CD8-positive, alpha-beta memory T cell (primary cell): ENCODE measurements around the gene PEX7. TPM values are rescaled to one million over a fixed set of nuclear protein-coding genes. Genes with fewer than 3 reads are reported as not detected.

Experiments used
- CTCF ChIA-PET: fragments of 350-600 bp; sonication (Branson Sonifier 250); formaldehyde crosslinking; loops from one replicate; lab custom pipeline; 2021; ENCODE audit warnings: antibody characterized with exemption; lab: Charles Lee
- POLR2A ChIA-PET: fragments of 350-600 bp; sonication (Branson Sonifier 250); formaldehyde crosslinking; loops from one replicate; lab custom pipeline; 2021; ENCODE audit warnings: antibody characterized with exemption; lab: Charles Lee
- DNase-seq, 5 donors: peaks; one replicate each; pipeline versions ENCODE4 v3.0.0 to v3.0.0-alpha.2; 2020 to 2022; ENCODE audit warnings: mixed read lengths in 1 of 5
- H3K27ac ChIP-seq: one replicate; pipeline ENCODE4 v1.7.0; 2013; ENCODE audit warnings: low read depth, mild to moderate bottlenecking, low read length, moderate library complexity
- H3K27me3 ChIP-seq: 2 replicates; pipeline ENCODE4 v1.7.0; 2013; ENCODE audit warnings: low read length, mild to moderate bottlenecking; ENCODE audit not compliant: insufficient read depth, poor library complexity, severe bottlenecking
- H3K36me3 ChIP-seq: 2 replicates; pipeline ENCODE4 v1.7.0; 2013; ENCODE audit warnings: mild to moderate bottlenecking, low read length, moderate library complexity; ENCODE audit not compliant: insufficient read depth
- H3K4me1 ChIP-seq: 2 replicates; pipeline ENCODE4 v1.7.0; 2013; ENCODE audit warnings: mild to moderate bottlenecking, low read length, moderate library complexity; ENCODE audit not compliant: insufficient read depth
- H3K4me3 ChIP-seq: 2 replicates; pipeline ENCODE4 v1.7.0; 2013; ENCODE audit warnings: mild to moderate bottlenecking, low read length
- H3K9me3 ChIP-seq: 2 replicates; pipeline ENCODE4 v1.7.0; 2013; ENCODE audit warnings: mild to moderate bottlenecking, low read length
- H3K27ac Mint-ChIP-seq, 8 donors: one replicate each; pipeline ENCODE4 v1.8.0; 2020 to 2021; ENCODE audit warnings: mixed read lengths in 8 of 8, mild to moderate bottlenecking in 6 of 8, inconsistent platforms in 3 of 8, moderate library complexity in 3 of 8
- H3K27me3 Mint-ChIP-seq, 2 donors: one replicate each; pipeline ENCODE4 v1.8.0; 2020 to 2021; ENCODE audit warnings: mixed read lengths in 2 of 2, mild to moderate bottlenecking in 1 of 2, moderate library complexity in 1 of 2
- H3K36me3 Mint-ChIP-seq, 3 donors: one replicate each; pipeline ENCODE4 v1.8.0; 2020 to 2021; ENCODE audit warnings: mixed read lengths in 3 of 3, inconsistent platforms in 1 of 3, mild to moderate bottlenecking in 1 of 3
- H3K4me1 Mint-ChIP-seq, 3 donors: one replicate each; pipeline ENCODE4 v1.8.0; 2020 to 2021; ENCODE audit warnings: mixed read lengths in 3 of 3, inconsistent platforms in 1 of 3, mild to moderate bottlenecking in 1 of 3
- H3K4me3 Mint-ChIP-seq, 7 donors: one replicate each; pipeline ENCODE4 v1.8.0; 2020 to 2021; ENCODE audit warnings: mixed read lengths in 7 of 7, mild to moderate bottlenecking in 6 of 7, moderate library complexity in 4 of 7, inconsistent platforms in 2 of 7
- H3K9me3 Mint-ChIP-seq, 5 donors: one replicate each; pipeline ENCODE4 v1.8.0; 2020 to 2022; ENCODE audit warnings: mixed read lengths in 5 of 5, mild to moderate bottlenecking in 3 of 5, moderate library complexity in 2 of 5, inconsistent platforms in 1 of 5
- polyA plus RNA-seq: library from polyadenylated mRNA; unstranded; fragments of 300-500 nt; fragmentation: Illumina TruSeq; gene quantifications from one replicate; pipeline ENCODE4 v1.2.3, GENCODE V29; 2021
- total RNA-seq, 2 experiments: library from RNA; stranded (reverse); gene quantifications; one replicate each; pipeline ENCODE4 v1.2.3, GENCODE V29; 2021

Gene PEX7
- total and polyA plus RNA-seq, 3 experiments from 2014 or later, result 4.8 to 5.5 (median 4.9) TPM

DNA sequence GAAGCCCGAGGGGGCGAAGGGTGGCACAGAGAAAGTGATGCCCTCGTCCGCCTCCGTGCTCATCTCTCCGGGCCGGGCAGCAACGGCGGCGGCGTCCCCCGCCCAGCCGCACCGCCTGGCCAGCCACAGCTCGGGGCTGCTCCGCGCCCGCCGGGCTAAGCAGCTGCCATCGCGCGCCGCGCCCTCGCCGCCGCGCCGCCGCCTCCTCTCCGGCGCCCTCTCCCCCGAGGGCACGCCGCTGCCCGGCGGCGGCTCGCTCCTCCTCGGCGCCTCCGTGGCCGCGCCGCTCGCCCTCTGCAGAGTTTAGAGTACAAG, 30.3 kb upstream of the PEX7 start:
- Mint-ChIP-seq H3K9me3 (no peaks in the 10 kb centered on the region), H3K36me3 (peaks cover 0 to 16% (median 3%) of the 10 kb centered on the region in 3 donors), H3K27me3 (no peaks in the 10 kb centered on the region), H3K27ac (peak overlapping the region in 4 of 8 donors; percentile 63 to 99 (median 90)), H3K4me3 (peak overlapping the region; percentile 91 to 99 (median 98)), H3K4me1 (peaks cover 40 to 49% (median 47%) of the 10 kb centered on the region in 3 donors)
- peak in 1 of 5 donors; percentile 67 for DNase-seq
- H3K36me3 ChIP-seq, result no peaks in the 10 kb centered on the region
- H3K27me3 ChIP-seq, result no peaks in the 10 kb centered on the region
- peak overlapping the region; percentile 94 for H3K27ac ChIP-seq
- H3K4me1 ChIP-seq, result peaks cover 44% of the 10 kb centered on the region
- ChIA-PET POLR2A (interaction anchor here (0.6 to 3.1 kb wide), 26 partner anchors 18 to 502 kb away, joined by 3 to 47 read pairs (median 4); partner anchors contain the start of genes BCLAF1, PEX7 and SLC35D3), CTCF (interaction anchor here (0.6 to 9.8 kb wide), 68 partner anchors 8 to 502 kb away, joined by 3 to 362 read pairs (median 7); partner anchors contain the start of genes BCLAF1 and PEX7)
- peak overlapping the region; percentile 99 for H3K4me3 ChIP-seq
- no peaks in the 10 kb centered on the region for H3K9me3 ChIP-seq

DNA sequence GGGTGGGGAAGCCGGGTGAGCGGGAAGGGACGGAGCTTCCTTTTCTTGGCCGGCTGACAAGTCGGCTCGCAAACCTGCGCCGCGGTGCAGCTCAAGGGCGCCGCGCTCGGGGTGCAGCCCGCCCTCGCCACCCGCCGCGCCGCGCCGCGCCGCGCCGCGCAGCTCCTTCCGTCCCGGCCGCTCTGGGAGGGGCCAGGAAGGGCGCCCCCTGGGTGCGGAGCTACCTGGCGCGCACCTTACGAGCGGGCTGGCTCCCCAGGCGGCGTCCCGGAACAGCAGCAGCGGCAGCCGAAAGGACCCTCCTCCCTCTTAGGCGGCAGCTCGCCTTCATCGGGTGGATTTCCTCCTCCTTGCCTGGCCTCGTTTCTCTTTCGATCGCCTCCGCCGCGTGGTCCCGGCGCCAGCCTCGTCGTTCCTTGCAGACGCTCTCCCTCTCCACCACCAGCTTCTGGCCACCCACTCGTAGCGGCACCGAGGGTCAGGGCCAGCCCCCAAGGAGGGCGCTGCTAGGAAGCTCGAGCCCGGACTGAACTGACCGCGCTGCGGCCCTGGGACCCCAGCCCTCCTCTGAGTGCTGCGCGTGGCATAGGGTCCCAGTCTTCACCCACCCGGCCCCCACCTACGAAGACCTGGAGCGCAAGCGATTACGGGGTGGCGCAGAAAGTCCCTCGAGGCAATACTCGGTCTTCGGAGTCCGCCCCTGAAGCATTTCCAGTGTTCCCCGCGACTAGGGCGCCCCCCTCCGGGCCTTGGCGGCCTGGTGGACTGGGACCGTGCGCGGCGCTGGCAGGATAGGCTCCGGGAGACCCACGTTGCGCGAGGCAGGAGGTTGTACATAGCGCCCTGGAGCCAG, 29.8 kb upstream of the PEX7 start, which contains the start of gene MAP3K5:
TSS of gene MAP3K5 (minus strand) at position 68 of the 853 bp plus-strand sequence. CDS start 320 bp downstream, outside the sequence.
- CTCF ChIA-PET, result interaction anchor here (0.6 to 9.8 kb wide), 70 partner anchors 9 to 502 kb away, joined by 3 to 362 read pairs (median 7); partner anchors contain the start of genes BCLAF1 and PEX7

DNA sequence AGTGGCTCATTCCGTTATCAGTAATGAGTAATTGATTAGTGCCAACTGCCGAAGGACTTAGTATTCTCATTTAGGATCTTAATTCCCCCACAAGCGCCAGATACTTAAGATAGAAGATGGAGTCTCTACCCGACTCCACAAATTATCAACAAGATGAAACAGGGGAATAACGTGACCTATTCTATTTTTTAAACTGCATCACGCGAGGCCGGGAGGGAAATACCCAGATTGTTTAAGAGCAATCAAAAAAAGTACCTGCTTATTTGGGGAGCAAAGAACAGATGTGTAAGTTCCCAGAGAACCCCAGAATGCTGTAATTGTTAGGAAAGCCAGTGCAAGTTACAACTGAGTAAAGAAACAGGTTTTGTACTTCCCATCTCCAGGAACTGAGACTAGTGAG, 29.0 kb upstream of the PEX7 start:
- Histone ChIP-seq H3K9me3 (no peaks in the 10 kb centered on the region), H3K27ac (peak overlapping the region; percentile 94), H3K4me3 (peak overlapping the region; percentile 99), H3K36me3 (no peaks in the 10 kb centered on the region), H3K4me1 (peaks cover 31% of the 10 kb centered on the region), H3K27me3 (no peaks in the 10 kb centered on the region)
- H3K36me3 Mint-ChIP-seq, result peaks cover 3 to 15% (median 9%) of the 10 kb centered on the region in 3 donors
- DNase-seq, result peak in 1 of 5 donors; percentile 25
- POLR2A ChIA-PET, result interaction anchor here (1.1 to 3.1 kb wide), 6 partner anchors 29 to 503 kb away, joined by 3 to 47 read pairs (median 12); partner anchors contain the start of gene BCLAF1
- H3K9me3 Mint-ChIP-seq, result peaks cover 0 to 7% (median 0%) of the 10 kb centered on the region in 5 donors
- peak overlapping the region; percentile 91 to 99 (median 97) for H3K4me3 Mint-ChIP-seq
- CTCF ChIA-PET, result interaction anchor here (0.7 to 9.8 kb wide), 17 partner anchors 12 to 189 kb away, joined by 3 to 362 read pairs (median 18); no protein-coding TSS in a partner anchor
- H3K27me3 Mint-ChIP-seq, result no peaks in the 10 kb centered on the region
- peak overlapping the region; percentile 94 to 99 (median 96) for H3K27ac Mint-ChIP-seq
- H3K4me1 Mint-ChIP-seq, result peaks cover 27 to 36% (median 34%) of the 10 kb centered on the region in 3 donors

More for the DNA sequence above, 29.8 kb upstream of the PEX7 start, which contains the start of gene MAP3K5:
- DNase-seq, result peak; percentile 88 to 96 (median 92)
- Mint-ChIP-seq H3K9me3 (peaks cover 0 to 2% (median 0%) of the 10 kb centered on the region in 5 donors), H3K27ac (peak within 1 kb of the TSS; percentile 94 to 99 (median 96)), H3K4me1 (peaks cover 34 to 43% (median 41%) of the 10 kb centered on the region in 3 donors), H3K27me3 (no peaks in the 10 kb centered on the region), H3K36me3 (peaks cover 2 to 16% (median 3%) of the 10 kb centered on the region in 3 donors), H3K4me3 (peak within 1 kb of the TSS; percentile 94 to 99 (median 98))
- POLR2A ChIA-PET, result interaction anchor here (0.6 to 3.1 kb wide), 26 partner anchors 19 to 503 kb away, joined by 3 to 47 read pairs (median 4); partner anchors contain the start of genes BCLAF1, PEX7 and SLC35D3
- no peaks in the 10 kb centered on the region for H3K9me3 ChIP-seq
- H3K27me3 ChIP-seq, result no peaks in the 10 kb centered on the region
- peaks cover 39% of the 10 kb centered on the region for H3K4me1 ChIP-seq
- no peaks in the 10 kb centered on the region for H3K36me3 ChIP-seq
- H3K4me3 ChIP-seq, result peak within 1 kb of the TSS; percentile 99
- peak within 1 kb of the TSS; percentile 94 for H3K27ac ChIP-seq

DNA sequence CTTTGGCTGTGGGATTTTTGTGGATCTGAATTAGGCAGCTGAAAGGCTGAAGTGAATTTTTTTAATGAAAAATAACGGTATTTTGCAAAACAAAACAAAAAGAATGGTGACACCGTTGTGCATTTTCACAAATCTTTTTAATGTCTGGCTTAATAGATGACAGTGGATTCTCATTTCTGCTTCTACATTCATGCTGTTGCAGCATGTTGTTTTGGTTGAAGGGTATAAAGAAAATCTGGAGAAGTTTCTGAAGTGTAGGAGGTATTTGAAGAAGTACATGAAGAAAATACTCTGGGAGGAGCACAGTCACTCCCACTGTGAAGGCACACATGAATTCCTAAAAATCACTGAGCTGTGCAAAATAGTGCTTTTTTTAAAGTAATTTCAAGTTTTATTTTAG, 27.0 kb upstream of the PEX7 start:
- Histone ChIP-seq H3K27me3 (no peaks in the 10 kb centered on the region), H3K9me3 (no peaks in the 10 kb centered on the region), H3K27ac (no peak overlapping the region), H3K4me3 (no peak overlapping the region), H3K36me3 (no peaks in the 10 kb centered on the region), H3K4me1 (peaks cover 13% of the 10 kb centered on the region)
- Mint-ChIP-seq H3K27me3 (peaks cover 0 to 2% of the 10 kb centered on the region in 2 donors), H3K4me1 (peaks cover 13 to 18% (median 16%) of the 10 kb centered on the region in 3 donors), H3K4me3 (no peak overlapping the region), H3K27ac (peak overlapping the region in 1 of 8 donors; percentile 26), H3K36me3 (peaks cover 0 to 12% (median 11%) of the 10 kb centered on the region in 3 donors), H3K9me3 (peaks cover 0 to 7% (median 0%) of the 10 kb centered on the region in 5 donors)
- CTCF ChIA-PET, result interaction anchor here (0.6 to 6.2 kb wide), 3 partner anchors 28 to 150 kb away, joined by 3 to 52 read pairs (median 3); no protein-coding TSS in a partner anchor
- POLR2A ChIA-PET, result no interaction called here
- no peak for DNase-seq

DNA sequence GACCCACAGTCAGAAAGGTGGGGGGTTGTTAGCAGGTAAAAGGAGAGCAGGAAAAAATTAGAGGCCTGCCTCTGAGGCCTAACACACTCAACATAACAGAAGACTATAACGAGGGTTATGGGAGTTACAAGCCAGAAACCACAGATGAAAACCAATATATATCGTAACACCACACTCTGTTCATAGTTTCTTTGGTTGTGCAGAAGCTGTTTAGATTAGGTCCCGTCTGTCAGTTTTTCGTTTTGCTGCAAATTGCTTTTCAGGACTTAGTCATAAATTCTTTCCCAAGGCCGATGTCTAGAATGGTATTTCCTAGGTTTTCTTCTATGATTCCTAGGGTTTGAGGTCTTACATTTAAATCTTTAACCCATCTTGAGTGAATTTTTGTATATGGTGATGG, 26.4 kb upstream of the PEX7 start:
- peaks cover 0 to 3% of the 10 kb centered on the region in 2 donors for H3K27me3 Mint-ChIP-seq
- peaks cover 0 to 12% (median 10%) of the 10 kb centered on the region in 3 donors for H3K36me3 Mint-ChIP-seq
- Histone ChIP-seq H3K36me3 (no peaks in the 10 kb centered on the region), H3K27ac (no peak overlapping the region), H3K27me3 (no peaks in the 10 kb centered on the region), H3K4me3 (no peak overlapping the region), H3K4me1 (peaks cover 8% of the 10 kb centered on the region), H3K9me3 (no peaks in the 10 kb centered on the region)
- H3K4me1 Mint-ChIP-seq, result peaks cover 9 to 11% (median 10%) of the 10 kb centered on the region in 3 donors
- H3K4me3 Mint-ChIP-seq, result peak overlapping the region in 1 of 7 donors; percentile 20
- H3K27ac Mint-ChIP-seq, result peak overlapping the region in 1 of 8 donors; percentile 63
- no peak for DNase-seq
- ChIA-PET CTCF (interaction anchor here (6.2 kb wide), 1 partner anchor 151 kb away, joined by 52 read pairs; no protein-coding TSS in a partner anchor), POLR2A (no interaction called here)
- peaks cover 0 to 7% (median 0%) of the 10 kb centered on the region in 5 donors for H3K9me3 Mint-ChIP-seq

DNA sequence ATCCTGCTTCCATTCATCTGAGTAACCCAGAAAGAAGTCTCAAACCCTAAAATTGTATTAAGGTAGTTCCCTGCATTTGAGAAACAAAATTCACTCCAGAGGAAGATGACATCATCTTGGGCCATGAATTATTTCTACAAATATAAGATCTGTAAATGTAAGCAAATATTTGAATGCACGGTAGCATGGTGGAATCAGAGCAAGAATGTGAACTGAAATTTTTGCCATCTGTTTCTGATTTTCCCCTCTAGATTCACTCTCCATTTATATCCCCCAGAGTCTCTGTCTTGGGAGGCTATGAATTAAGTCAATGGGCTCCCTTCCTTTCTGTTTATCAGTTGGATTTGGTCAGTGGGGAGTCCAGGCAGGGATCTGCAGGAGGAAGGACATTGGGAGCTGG, 24.3 kb upstream of the PEX7 start:
- ChIA-PET CTCF (interaction anchor here (6.2 kb wide), 1 partner anchor 153 kb away, joined by 52 read pairs; no protein-coding TSS in a partner anchor), POLR2A (no interaction called here)
- Histone ChIP-seq H3K27ac (no peak overlapping the region), H3K27me3 (no peaks in the 10 kb centered on the region), H3K36me3 (no peaks in the 10 kb centered on the region), H3K9me3 (no peaks in the 10 kb centered on the region), H3K4me3 (no peak overlapping the region), H3K4me1 (peaks cover 7% of the 10 kb centered on the region)
- H3K27ac Mint-ChIP-seq, result no peak overlapping the region
- no peak overlapping the region for H3K4me3 Mint-ChIP-seq
- peaks cover 0 to 12% (median 0%) of the 10 kb centered on the region in 3 donors for H3K36me3 Mint-ChIP-seq
- peaks cover 5 to 6% (median 6%) of the 10 kb centered on the region in 3 donors for H3K4me1 Mint-ChIP-seq
- H3K27me3 Mint-ChIP-seq, result peaks cover 3 to 6% of the 10 kb centered on the region in 2 donors
- DNase-seq, result no peak
- H3K9me3 Mint-ChIP-seq, result peaks cover 0 to 7% (median 0%) of the 10 kb centered on the region in 5 donors

DNA sequence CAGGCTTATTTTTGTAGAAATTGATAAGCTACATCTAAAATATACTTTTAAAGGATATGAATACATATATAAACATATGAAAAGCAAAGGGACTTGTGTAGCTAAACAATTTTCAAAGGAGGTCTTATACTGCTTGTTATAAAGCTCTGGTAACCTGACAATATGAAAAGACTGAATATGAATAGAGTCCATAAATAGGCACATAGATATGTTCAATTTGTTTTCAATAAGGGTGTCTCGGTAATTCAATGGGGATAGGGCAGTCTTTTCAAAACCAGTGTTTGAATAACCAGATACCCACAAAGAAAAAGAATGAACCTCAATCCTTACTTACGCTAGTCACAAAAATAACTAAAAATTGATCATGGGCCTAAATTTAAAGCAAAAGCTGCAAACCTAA, 20.8 kb upstream of the PEX7 start:
- Mint-ChIP-seq H3K27me3 (peaks cover 3 to 6% of the 10 kb centered on the region in 2 donors), H3K4me1 (no peaks in the 10 kb centered on the region), H3K4me3 (no peak overlapping the region), H3K9me3 (peaks cover 0 to 7% (median 0%) of the 10 kb centered on the region in 5 donors), H3K27ac (no peak overlapping the region), H3K36me3 (peaks cover 0 to 12% (median 0%) of the 10 kb centered on the region in 3 donors)
- no peaks in the 10 kb centered on the region for H3K27me3 ChIP-seq
- CTCF ChIA-PET, result interaction anchor here (1.9 to 2.9 kb wide), 2 partner anchors 9 to 158 kb away, joined by 9 to 11 read pairs; partner anchors contain the start of gene MAP3K5
- no peaks in the 10 kb centered on the region for H3K4me1 ChIP-seq
- POLR2A ChIA-PET, result no interaction called here
- H3K9me3 ChIP-seq, result no peaks in the 10 kb centered on the region
- no peak for DNase-seq
- H3K4me3 ChIP-seq, result no peak overlapping the region
- no peak overlapping the region for H3K27ac ChIP-seq
- H3K36me3 ChIP-seq, result no peaks in the 10 kb centered on the region
